ENCODE results near the gene TAAR1.
A peak's percentile ranks its signal among the peaks of the same experiment; 100 is the strongest.

GRCh38 chr6:132669690-132670291 lies 10.8 kb upstream of the TAAR1 start:
- TF ChIP-seq POLR2AphosphoS5 (IDR thresholded peaks at IDR 0.05) (no peak), EP300 (IDR thresholded peaks at IDR 0.05) (no peak), POLR2A (IDR thresholded peaks at IDR 0.05) (no peak)
- TF ChIP-seq, protein P1, sequence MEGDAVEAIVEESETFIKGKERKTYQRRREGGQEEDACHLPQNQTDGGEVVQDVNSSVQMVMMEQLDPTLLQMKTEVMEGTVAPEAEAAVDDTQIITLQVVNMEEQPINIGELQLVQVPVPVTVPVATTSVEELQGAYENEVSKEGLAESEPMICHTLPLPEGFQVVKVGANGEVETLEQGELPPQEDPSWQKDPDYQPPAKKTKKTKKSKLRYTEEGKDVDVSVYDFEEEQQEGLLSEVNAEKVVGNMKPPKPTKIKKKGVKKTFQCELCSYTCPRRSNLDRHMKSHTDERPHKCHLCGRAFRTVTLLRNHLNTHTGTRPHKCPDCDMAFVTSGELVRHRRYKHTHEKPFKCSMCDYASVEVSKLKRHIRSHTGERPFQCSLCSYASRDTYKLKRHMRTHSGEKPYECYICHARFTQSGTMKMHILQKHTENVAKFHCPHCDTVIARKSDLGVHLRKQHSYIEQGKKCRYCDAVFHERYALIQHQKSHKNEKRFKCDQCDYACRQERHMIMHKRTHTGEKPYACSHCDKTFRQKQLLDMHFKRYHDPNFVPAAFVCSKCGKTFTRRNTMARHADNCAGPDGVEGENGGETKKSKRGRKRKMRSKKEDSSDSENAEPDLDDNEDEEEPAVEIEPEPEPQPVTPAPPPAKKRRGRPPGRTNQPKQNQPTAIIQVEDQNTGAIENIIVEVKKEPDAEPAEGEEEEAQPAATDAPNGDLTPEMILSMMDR (IDR thresholded peaks at IDR 0.05), result peak in 2 of 4 experiments; percentile 26 to 32

All from sigmoid colon (tissue), 4 donors.